AG09319 (cell line): Measurements from ENCODE around the gene SBF2.
A peak's percentile ranks its signal among the peaks of the same experiment; 100 is the strongest.

Experiments used
- DNase-seq: peaks from one replicate; pipeline ENCODE4 v3.0.0-alpha.2; 2010; ENCODE audit warnings: low read depth; ENCODE audit errors: extremely low read depth
- TF ChIP-seq, protein P1 (sequence below): IDR thresholded peaks from 2 replicates; pipeline ENCODE4 v1.5.1; 2011; ENCODE audit warnings: low read depth, mild to moderate bottlenecking, inconsistent platforms, low read length, moderate library complexity

The SBF2 gene

GRCh38 chr11:10308201-10308954 lies 14.4 kb upstream of the SBF2 start:
- no peak for DNase-seq
- TF ChIP-seq, protein P1, sequence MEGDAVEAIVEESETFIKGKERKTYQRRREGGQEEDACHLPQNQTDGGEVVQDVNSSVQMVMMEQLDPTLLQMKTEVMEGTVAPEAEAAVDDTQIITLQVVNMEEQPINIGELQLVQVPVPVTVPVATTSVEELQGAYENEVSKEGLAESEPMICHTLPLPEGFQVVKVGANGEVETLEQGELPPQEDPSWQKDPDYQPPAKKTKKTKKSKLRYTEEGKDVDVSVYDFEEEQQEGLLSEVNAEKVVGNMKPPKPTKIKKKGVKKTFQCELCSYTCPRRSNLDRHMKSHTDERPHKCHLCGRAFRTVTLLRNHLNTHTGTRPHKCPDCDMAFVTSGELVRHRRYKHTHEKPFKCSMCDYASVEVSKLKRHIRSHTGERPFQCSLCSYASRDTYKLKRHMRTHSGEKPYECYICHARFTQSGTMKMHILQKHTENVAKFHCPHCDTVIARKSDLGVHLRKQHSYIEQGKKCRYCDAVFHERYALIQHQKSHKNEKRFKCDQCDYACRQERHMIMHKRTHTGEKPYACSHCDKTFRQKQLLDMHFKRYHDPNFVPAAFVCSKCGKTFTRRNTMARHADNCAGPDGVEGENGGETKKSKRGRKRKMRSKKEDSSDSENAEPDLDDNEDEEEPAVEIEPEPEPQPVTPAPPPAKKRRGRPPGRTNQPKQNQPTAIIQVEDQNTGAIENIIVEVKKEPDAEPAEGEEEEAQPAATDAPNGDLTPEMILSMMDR: no peak

GRCh38 chr11:10307400-10308200 lies 13.6 kb upstream of the SBF2 start:
- TF ChIP-seq, protein P1: peak; percentile 80

DNA sequence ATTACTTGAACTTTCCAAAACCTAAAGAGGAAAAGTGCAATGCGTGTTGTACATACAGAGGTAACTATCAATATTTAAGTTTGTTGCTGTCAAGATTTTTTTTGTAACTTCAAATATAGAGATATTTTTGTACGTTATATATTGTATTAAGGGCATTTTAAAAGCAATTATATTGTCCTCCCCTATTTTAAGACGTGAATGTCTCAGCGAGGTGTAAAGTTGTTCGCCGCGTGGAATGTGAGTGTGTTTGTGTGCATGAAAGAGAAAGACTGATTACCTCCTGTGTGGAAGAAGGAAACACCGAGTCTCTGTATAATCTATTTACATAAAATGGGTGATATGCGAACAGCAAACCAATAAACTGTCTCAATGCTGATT lies 13.0 kb upstream of the SBF2 start:
- TF ChIP-seq, protein P1: no peak
- DNase-seq: no peak

More at GRCh38 chr11:10307400-10308200, 13.6 kb upstream of the SBF2 start:
- peak; percentile 81 for DNase-seq

GRCh38 chr11:10305964-10306918 lies 12.2 kb upstream of the SBF2 start:
- TF ChIP-seq, protein P1: no peak
- DNase-seq: no peak

GRCh38 chr11:10305262-10305963 lies 11.4 kb upstream of the SBF2 start:
- no peak for DNase-seq
- TF ChIP-seq, protein P1: no peak

- TF ChIP-seq, protein P1: peak; percentile 45
- peak; percentile 93 for DNase-seq
Measured at GRCh38 chr11:10304495-10305261, 10.7 kb upstream of the SBF2 start, which contains the start of gene ADM. ADM (plus strand) TSS chr11:10305073; CDS start chr11:10305701, 628 bp downstream.
